ENCODE measurements around the gene DYTN. TPM values are rescaled to one million over a fixed set of nuclear protein-coding genes. Genes with fewer than 3 reads are reported as not detected.

DYTN gene
- total RNA-seq, 5 donors from 2014 or later (not counting 1 experiment from before 2014, with no cell fraction given), result not detected

DNA sequence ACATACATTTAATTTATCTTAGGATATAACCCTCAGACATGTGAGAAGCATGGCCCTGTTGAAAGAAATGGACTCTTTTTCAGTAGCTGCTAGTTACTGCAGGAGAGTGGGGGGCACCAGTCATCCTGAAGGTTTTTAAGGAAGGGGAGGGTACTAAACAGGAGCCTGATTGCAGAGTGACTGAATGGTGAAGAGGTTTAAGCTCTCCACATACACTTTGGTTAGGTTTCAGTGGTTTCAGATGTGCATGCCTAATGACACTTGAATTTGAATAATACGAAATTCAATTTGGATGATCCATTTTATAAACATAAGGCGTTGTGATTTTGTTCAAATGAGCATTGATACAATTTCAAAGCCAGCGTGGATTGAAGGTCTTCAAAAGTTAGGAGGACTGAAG, 86.9 kb downstream of the DYTN start:
- ATAC-seq (replicated peaks in 1 of 4) (no peak), DNase-seq (no peak)
- Histone ChIP-seq H3K36me3 (ENCODE audit: control insufficient read depth in 2 of 2, extremely low read depth in 1 of 2, insufficient read depth in 1 of 2, low read length in 1 of 2) (no peaks in the 10 kb centered on the region), H3K4me3 (ENCODE audit: control insufficient read depth in 1 of 2, extremely low read depth in 1 of 2, low read length in 1 of 2) (no peak overlapping the region), H3K27me3 (replicated peaks in 1 of 2; ENCODE audit: control insufficient read depth in 2 of 2, extremely low read depth in 1 of 2, insufficient read depth in 2 of 2, low read length in 1 of 2) (no peaks in the 10 kb centered on the region), H3K9me3 (peaks cover 2% of the 10 kb centered on the region), H3K27ac (ENCODE audit: low read length) (no peak overlapping the region), H3K4me1 (ENCODE audit: control insufficient read depth in 1 of 2, extremely low read depth in 1 of 2, insufficient read depth in 2 of 2, low read length in 2 of 2) (no peaks in the 10 kb centered on the region)
- CTCF ChIA-PET, result no interaction called here
- WGBS (ENCODE audit: insufficient coverage), result no CpG with 5 or more reads among the region's 3 CpGs
- Mint-ChIP-seq H3K4me1 (no peaks in the 10 kb centered on the region), H3K27me3 (peaks cover 7 to 23% of the 10 kb centered on the region in 2 donors), H3K4me3 (no peak overlapping the region), H3K27ac (no peak overlapping the region), H3K9me3 (no peaks in the 10 kb centered on the region), H3K36me3 (no peaks in the 10 kb centered on the region)
- POLR2A ChIA-PET, result no interaction called here

DNA sequence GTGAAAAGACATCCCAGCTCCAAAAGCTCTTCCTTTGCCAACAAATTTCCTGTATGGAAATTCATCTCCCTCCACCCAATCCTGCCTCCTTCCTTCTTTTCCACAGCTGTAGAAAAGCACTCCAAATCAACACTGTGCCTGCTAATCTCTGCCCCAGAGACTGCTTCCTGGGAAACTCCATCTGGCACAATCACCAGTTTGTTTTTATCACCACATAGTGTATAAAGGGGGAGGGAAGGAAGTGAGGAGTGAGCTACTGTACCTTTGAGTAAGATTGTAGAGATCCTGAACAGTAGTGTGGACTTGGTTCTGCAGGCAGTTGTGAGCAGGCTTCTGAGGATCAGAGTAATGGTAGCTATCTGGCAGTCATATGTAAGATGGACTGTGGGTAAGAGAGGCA, 90.6 kb downstream of the DYTN start:
- H3K27me3 ChIP-seq (replicated peaks in 1 of 2; ENCODE audit: control insufficient read depth in 2 of 2, extremely low read depth in 1 of 2, insufficient read depth in 2 of 2, low read length in 1 of 2), result no peaks in the 10 kb centered on the region
- H3K36me3 ChIP-seq (ENCODE audit: control insufficient read depth in 2 of 2, extremely low read depth in 1 of 2, insufficient read depth in 1 of 2, low read length in 1 of 2), result no peaks in the 10 kb centered on the region
- no peak overlapping the region for H3K4me3 Mint-ChIP-seq
- POLR2A ChIA-PET, result no interaction called here
- DNase-seq, result no peak
- CTCF ChIA-PET, result no interaction called here
- H3K9me3 Mint-ChIP-seq, result no peaks in the 10 kb centered on the region
- H3K27ac Mint-ChIP-seq, result no peak overlapping the region
- no peaks in the 10 kb centered on the region for H3K36me3 Mint-ChIP-seq
- no peaks in the 10 kb centered on the region for H3K4me1 ChIP-seq (ENCODE audit: control insufficient read depth in 1 of 2, extremely low read depth in 1 of 2, insufficient read depth in 2 of 2, low read length in 2 of 2)
- peaks cover 6 to 25% of the 10 kb centered on the region in 2 donors for H3K27me3 Mint-ChIP-seq
- H3K4me3 ChIP-seq (ENCODE audit: control insufficient read depth in 1 of 2, extremely low read depth in 1 of 2, low read length in 1 of 2), result no peak overlapping the region
- no peak overlapping the region for H3K27ac ChIP-seq (ENCODE audit: low read length)
- no peak for ATAC-seq (replicated peaks in 1 of 4)
- no peaks in the 10 kb centered on the region for H3K4me1 Mint-ChIP-seq
- H3K9me3 ChIP-seq, result no peaks in the 10 kb centered on the region

DNA sequence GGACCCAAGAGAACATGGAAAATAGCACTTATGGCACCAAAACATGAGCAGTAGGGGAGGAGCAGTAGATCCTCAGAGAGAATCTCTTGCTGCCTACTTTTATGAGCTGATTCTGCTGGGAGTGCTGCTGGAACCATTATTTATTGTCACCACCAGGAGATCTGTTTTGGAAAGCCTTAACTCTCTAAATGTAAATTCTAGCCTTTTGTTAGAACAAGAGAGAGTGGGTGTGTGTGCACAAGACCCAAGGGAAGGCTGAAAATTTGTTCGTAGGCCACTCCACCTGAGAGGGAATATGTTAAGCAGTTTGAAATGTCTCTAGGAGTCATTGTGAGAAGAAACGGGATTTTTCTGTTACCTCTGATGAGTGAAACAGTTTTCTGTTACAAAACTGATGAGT, 92.1 kb downstream of the DYTN start:
- H3K9me3 ChIP-seq, result no peaks in the 10 kb centered on the region
- no peak overlapping the region for H3K4me3 ChIP-seq (ENCODE audit: control insufficient read depth in 1 of 2, extremely low read depth in 1 of 2, low read length in 1 of 2)
- POLR2A ChIA-PET, result no interaction called here
- Mint-ChIP-seq H3K27ac (no peak overlapping the region), H3K36me3 (no peaks in the 10 kb centered on the region), H3K9me3 (no peaks in the 10 kb centered on the region), H3K4me3 (no peak overlapping the region), H3K27me3 (peaks cover 4 to 25% of the 10 kb centered on the region in 2 donors), H3K4me1 (no peaks in the 10 kb centered on the region)
- no peak for ATAC-seq (replicated peaks in 1 of 4)
- WGBS (ENCODE audit: insufficient coverage), result 80% methylated on average over 1 of the region's 2 CpGs
- no peaks in the 10 kb centered on the region for H3K27me3 ChIP-seq (replicated peaks in 1 of 2; ENCODE audit: control insufficient read depth in 2 of 2, extremely low read depth in 1 of 2, insufficient read depth in 2 of 2, low read length in 1 of 2)
- CTCF ChIA-PET, result no interaction called here
- no peaks in the 10 kb centered on the region for H3K36me3 ChIP-seq (ENCODE audit: control insufficient read depth in 2 of 2, extremely low read depth in 1 of 2, insufficient read depth in 1 of 2, low read length in 1 of 2)
- no peak overlapping the region for H3K27ac ChIP-seq (ENCODE audit: low read length)
- no peaks in the 10 kb centered on the region for H3K4me1 ChIP-seq (ENCODE audit: control insufficient read depth in 1 of 2, extremely low read depth in 1 of 2, insufficient read depth in 2 of 2, low read length in 2 of 2)
- DNase-seq, result no peak

- H3K4me3 Mint-ChIP-seq, result no peak overlapping the region
- ATAC-seq (replicated peaks in 1 of 4), result no peak
- H3K9me3 Mint-ChIP-seq, result no peaks in the 10 kb centered on the region
- DNase-seq, result no peak
- Histone ChIP-seq H3K36me3 (ENCODE audit: control insufficient read depth in 2 of 2, extremely low read depth in 1 of 2, insufficient read depth in 1 of 2, low read length in 1 of 2) (no peaks in the 10 kb centered on the region), H3K4me3 (ENCODE audit: control insufficient read depth in 1 of 2, extremely low read depth in 1 of 2, low read length in 1 of 2) (no peak overlapping the region), H3K4me1 (ENCODE audit: control insufficient read depth in 1 of 2, extremely low read depth in 1 of 2, insufficient read depth in 2 of 2, low read length in 2 of 2) (no peaks in the 10 kb centered on the region), H3K9me3 (no peaks in the 10 kb centered on the region), H3K27me3 (replicated peaks in 1 of 2; ENCODE audit: control insufficient read depth in 2 of 2, extremely low read depth in 1 of 2, insufficient read depth in 2 of 2, low read length in 1 of 2) (no peaks in the 10 kb centered on the region), H3K27ac (ENCODE audit: low read length) (no peak overlapping the region)
- no peak overlapping the region for H3K27ac Mint-ChIP-seq
- H3K27me3 Mint-ChIP-seq, result peaks cover 3% of the 10 kb centered on the region in 2 donors
- 86% methylated on average over 1 of the region's 3 CpGs for WGBS (ENCODE audit: insufficient coverage)
- H3K36me3 Mint-ChIP-seq, result no peaks in the 10 kb centered on the region
- CTCF ChIA-PET, result no interaction called here
- no peaks in the 10 kb centered on the region for H3K4me1 Mint-ChIP-seq
- POLR2A ChIA-PET, result no interaction called here
These were observed 99.2 kb downstream of the DYTN start for GRCh38 chr2:206619011-206619410.

DNA sequence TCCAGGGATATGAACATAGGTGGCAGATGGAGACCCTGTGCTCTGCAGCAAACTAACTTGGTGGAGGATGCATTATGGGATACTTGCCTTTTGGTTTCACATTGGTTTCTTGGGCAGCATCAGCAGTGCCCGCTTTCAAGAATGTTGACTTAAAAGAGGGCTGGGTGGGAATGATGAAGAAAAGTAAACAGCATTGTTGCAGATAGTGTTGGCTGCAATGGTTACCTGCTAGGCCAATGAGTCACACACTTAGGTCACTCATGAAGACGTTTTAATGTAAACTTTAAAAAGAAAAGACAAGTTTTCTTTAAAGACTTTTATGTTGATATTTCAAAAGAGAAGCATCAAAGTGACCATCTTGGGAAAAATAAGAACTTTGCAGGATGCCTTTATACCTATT, 102.0 kb downstream of the DYTN start:
- H3K4me3 Mint-ChIP-seq, result no peak overlapping the region
- H3K9me3 Mint-ChIP-seq, result no peaks in the 10 kb centered on the region
- ATAC-seq (replicated peaks in 1 of 4), result no peak
- H3K27me3 Mint-ChIP-seq, result peaks cover 3% of the 10 kb centered on the region in 2 donors
- no peaks in the 10 kb centered on the region for H3K36me3 ChIP-seq (ENCODE audit: control insufficient read depth in 2 of 2, extremely low read depth in 1 of 2, insufficient read depth in 1 of 2, low read length in 1 of 2)
- H3K27ac Mint-ChIP-seq, result no peak overlapping the region
- H3K9me3 ChIP-seq, result no peaks in the 10 kb centered on the region
- ChIA-PET CTCF (no interaction called here), POLR2A (interaction anchor here in 1 of 2 donors (0.6 kb wide), 1 partner anchor 94 kb away, joined by 3 read pairs; no protein-coding TSS in a partner anchor)
- no peak overlapping the region for H3K27ac ChIP-seq (ENCODE audit: low read length)
- H3K4me1 Mint-ChIP-seq, result no peaks in the 10 kb centered on the region
- H3K4me1 ChIP-seq (ENCODE audit: control insufficient read depth in 1 of 2, extremely low read depth in 1 of 2, insufficient read depth in 2 of 2, low read length in 2 of 2), result no peaks in the 10 kb centered on the region
- H3K4me3 ChIP-seq (ENCODE audit: control insufficient read depth in 1 of 2, extremely low read depth in 1 of 2, low read length in 1 of 2), result no peak overlapping the region
- no peaks in the 10 kb centered on the region for H3K27me3 ChIP-seq (replicated peaks in 1 of 2; ENCODE audit: control insufficient read depth in 2 of 2, extremely low read depth in 1 of 2, insufficient read depth in 2 of 2, low read length in 1 of 2)
- H3K36me3 Mint-ChIP-seq, result no peaks in the 10 kb centered on the region
- 100% methylated on average over 1 of the region's 2 CpGs for WGBS (ENCODE audit: insufficient coverage)
- DNase-seq, result no peak

GRCh38 chr2:206615417-206616089, 102.6 kb downstream of the DYTN start:
- no peak overlapping the region for H3K27ac ChIP-seq (ENCODE audit: low read length)
- ChIA-PET POLR2A (no interaction called here), CTCF (no interaction called here)
- DNase-seq (no peak), ATAC-seq (replicated peaks in 1 of 4) (no peak)
- H3K27me3 Mint-ChIP-seq, result peaks cover 3% of the 10 kb centered on the region in 2 donors
- no peaks in the 10 kb centered on the region for H3K9me3 Mint-ChIP-seq
- H3K27ac Mint-ChIP-seq, result no peak overlapping the region
- H3K4me3 Mint-ChIP-seq, result no peak overlapping the region
- WGBS (ENCODE audit: insufficient coverage), result 100% methylated on average over 3 of the region's 7 CpGs
- H3K4me1 ChIP-seq (ENCODE audit: control insufficient read depth in 1 of 2, extremely low read depth in 1 of 2, insufficient read depth in 2 of 2, low read length in 2 of 2), result no peaks in the 10 kb centered on the region
- H3K27me3 ChIP-seq (replicated peaks in 1 of 2; ENCODE audit: control insufficient read depth in 2 of 2, extremely low read depth in 1 of 2, insufficient read depth in 2 of 2, low read length in 1 of 2), result no peaks in the 10 kb centered on the region
- no peaks in the 10 kb centered on the region for H3K9me3 ChIP-seq
- H3K4me1 Mint-ChIP-seq, result no peaks in the 10 kb centered on the region
- no peaks in the 10 kb centered on the region for H3K36me3 ChIP-seq (ENCODE audit: control insufficient read depth in 2 of 2, extremely low read depth in 1 of 2, insufficient read depth in 1 of 2, low read length in 1 of 2)
- H3K4me3 ChIP-seq (ENCODE audit: control insufficient read depth in 1 of 2, extremely low read depth in 1 of 2, low read length in 1 of 2), result no peak overlapping the region
- no peaks in the 10 kb centered on the region for H3K36me3 Mint-ChIP-seq

DNA sequence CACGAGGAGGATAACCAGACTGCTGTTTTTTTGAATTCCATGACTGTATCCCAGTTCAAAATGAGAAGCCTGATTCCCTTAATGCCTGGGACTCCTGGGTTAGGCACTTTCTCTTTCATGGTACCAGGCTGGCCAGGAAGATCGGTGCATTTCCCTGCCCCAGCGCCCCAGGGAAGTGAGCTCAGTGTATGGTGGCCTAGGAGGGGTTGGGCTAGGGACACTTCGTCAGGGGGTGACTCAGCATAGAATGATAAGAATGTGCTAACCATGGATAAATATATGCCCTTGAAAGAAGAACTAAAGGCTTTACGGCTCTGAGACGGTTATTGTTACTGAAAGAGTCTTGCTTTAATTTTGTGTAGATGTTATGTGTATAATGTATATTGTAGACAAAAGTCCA, 103.4 kb downstream of the DYTN start:
- no peak overlapping the region for H3K4me3 Mint-ChIP-seq
- H3K36me3 ChIP-seq (ENCODE audit: control insufficient read depth in 2 of 2, extremely low read depth in 1 of 2, insufficient read depth in 1 of 2, low read length in 1 of 2), result no peaks in the 10 kb centered on the region
- no peak overlapping the region for H3K27ac ChIP-seq (ENCODE audit: low read length)
- H3K9me3 ChIP-seq, result no peaks in the 10 kb centered on the region
- WGBS (ENCODE audit: insufficient coverage), result 80% methylated on average over 6 of the region's 6 CpGs
- H3K27ac Mint-ChIP-seq, result no peak overlapping the region
- H3K36me3 Mint-ChIP-seq, result no peaks in the 10 kb centered on the region
- H3K9me3 Mint-ChIP-seq, result no peaks in the 10 kb centered on the region
- ChIA-PET POLR2A (no interaction called here), CTCF (no interaction called here)
- H3K4me1 ChIP-seq (ENCODE audit: control insufficient read depth in 1 of 2, extremely low read depth in 1 of 2, insufficient read depth in 2 of 2, low read length in 2 of 2), result no peaks in the 10 kb centered on the region
- peaks cover 0 to 3% (median 3%) of the 10 kb centered on the region in 3 donors for H3K4me1 Mint-ChIP-seq
- peaks cover 3% of the 10 kb centered on the region in 2 donors for H3K27me3 Mint-ChIP-seq
- no peaks in the 10 kb centered on the region for H3K27me3 ChIP-seq (replicated peaks in 1 of 2; ENCODE audit: control insufficient read depth in 2 of 2, extremely low read depth in 1 of 2, insufficient read depth in 2 of 2, low read length in 1 of 2)
- no peak for ATAC-seq (replicated peaks in 1 of 4)
- no peak overlapping the region for H3K4me3 ChIP-seq (ENCODE audit: control insufficient read depth in 1 of 2, extremely low read depth in 1 of 2, low read length in 1 of 2)
- DNase-seq, result no peak

Data from T-cell (primary cell).